ENCODE results near the gene WASF2. TPM values are rescaled to one million over a fixed set of nuclear protein-coding genes. Genes with fewer than 3 reads are reported as not detected.

WASF2 gene
- total and polyA plus RNA-seq, 2 of the 8 experiments (the other 6 are each of a cell fraction or from before 2014, with no cell fraction given): 32.1 to 86.6 TPM

- H3K4me1 ChIP-seq (replicated peaks in 1 of 4; ENCODE audit: control insufficient read depth in 3 of 4, insufficient read depth in 4 of 4, low read length in 3 of 4): peaks cover 9 to 42% (median 20%) of the 10 kb centered on the region in 4 experiments
- no peak overlapping the region for H2BK12ac ChIP-seq (ENCODE audit: low read depth, low read length)
- no peak overlapping the region for H3K4ac ChIP-seq (replicated peaks; ENCODE audit: insufficient read length, low read depth, low read length)
- ChIA-PET CTCF (ENCODE audit: partially characterized antibody) (interaction anchor here (0.6 to 37.8 kb wide), 13 partner anchors 12 to 262 kb away, joined by 3 to 863 read pairs (median 52); partner anchors contain the start of genes AHDC1, GPR3 and MAP3K6), POLR2A (ENCODE audit: partially characterized antibody) (interaction anchor here (0.8 to 1.8 kb wide), 7 partner anchors 16 to 205 kb away, joined by 3 to 6 read pairs (median 3); partner anchors contain the start of gene MAP3K6)
- H3K79me1 ChIP-seq (ENCODE audit: low read depth, low read length): no peaks in the 10 kb centered on the region
- no peak overlapping the region for H2BK15ac ChIP-seq (ENCODE audit: low read length)
- H4K5ac ChIP-seq (ENCODE audit: insufficient read length, low read depth, low read length): no peak overlapping the region
- peak; percentile 70 for TF ChIP-seq CEBPB (IDR thresholded peaks at IDR 0.05; ENCODE audit: low read depth, low read length)
- peak; percentile 85; the same call in 1 of the 2 replicates for TF ChIP-seq KDM1A (IDR thresholded peaks at IDR 0.05; ENCODE audit: borderline replicate concordance, low read length)
- no peak for TF ChIP-seq SIN3A (conservative IDR thresholded peaks at IDR 0.05 in 1 of 2, IDR thresholded peaks at IDR 0.05 in 1 of 2; ENCODE audit: low read depth in 1 of 2, low read length in 2 of 2)
- H2BK20ac ChIP-seq (ENCODE audit: low read length): no peak overlapping the region
- no peak overlapping the region for H3K23ac ChIP-seq (ENCODE audit: insufficient read length)
- no peak overlapping the region for H3K9ac ChIP-seq (replicated peaks in 1 of 4; ENCODE audit: extremely low read depth in 1 of 4, low read depth in 3 of 4, low read length in 3 of 4)
- H3K23me2 ChIP-seq (ENCODE audit: low read depth, low read length): no peaks in the 10 kb centered on the region
- no peak overlapping the region for H4K8ac ChIP-seq (ENCODE audit: extremely low read depth, insufficient read depth, low read length)
- no peak overlapping the region for H2AFZ ChIP-seq (ENCODE audit: low read length)
- H3K36me3 ChIP-seq (ENCODE audit: control insufficient read depth in 2 of 4, insufficient read depth in 4 of 4, low read length in 3 of 4): no peaks in the 10 kb centered on the region
- no peaks in the 10 kb centered on the region for H3K9me3 ChIP-seq (ENCODE audit: insufficient read depth in 2 of 2, low read depth in 1 of 2, low read length in 1 of 2)
- no peak overlapping the region for H3K4me2 ChIP-seq (ENCODE audit: insufficient read depth in 1 of 2, low read depth in 2 of 2, low read length in 2 of 2)
- H3K4me3 ChIP-seq (ENCODE audit: extremely low read depth in 1 of 4, insufficient read depth in 2 of 4, low read depth in 3 of 4, low read length in 4 of 4): no peak overlapping the region
- no peaks in the 10 kb centered on the region for H3K79me2 ChIP-seq (ENCODE audit: control insufficient read depth in 1 of 2, insufficient read depth in 2 of 2, low read length in 2 of 2)
- no peaks in the 10 kb centered on the region for H3K27me3 ChIP-seq (replicated peaks in 1 of 4; ENCODE audit: control insufficient read depth in 3 of 4, extremely low read depth in 1 of 4, insufficient read depth in 3 of 4, low read length in 3 of 4)
- peaks cover 0 to 4% of the 10 kb centered on the region in 2 experiments for H4K20me1 ChIP-seq (replicated peaks in 1 of 2; ENCODE audit: control insufficient read depth in 1 of 2, insufficient read depth in 2 of 2, low read length in 2 of 2)
- no peak overlapping the region for H3K56ac ChIP-seq (replicated peaks; ENCODE audit: insufficient read length, low read depth, low read length)
- H3K27ac ChIP-seq (ENCODE audit: low read depth, low read length): no peak overlapping the region
- H2AK5ac ChIP-seq (ENCODE audit: low read depth, low read length): no peak overlapping the region
- no peak for DNase-seq (ENCODE audit: low read depth in 1 of 2, low spot score in 2 of 2)
- H4K91ac ChIP-seq (replicated peaks; ENCODE audit: insufficient read length, low read length): no peak overlapping the region
- no peak overlapping the region for H2BK120ac ChIP-seq (replicated peaks; ENCODE audit: low read depth, low read length)
- H3K18ac ChIP-seq (ENCODE audit: extremely low read depth, low read length): no peak overlapping the region
- H3K14ac ChIP-seq (ENCODE audit: insufficient read length): no peak overlapping the region
- no peak for FAIRE-seq
- H2BK5ac ChIP-seq (ENCODE audit: low read depth, low read length): no peak overlapping the region
- 76% methylated on average over 13 of the region's 13 CpGs; no CpG with 5 or more reads in 1 of the 2 experiments for WGBS, 2 experiments (ENCODE audit: extremely low coverage in 1 of 2, insufficient coverage in 1 of 2, insufficient read length in 1 of 2, insufficient replicate concordance in 2 of 2, low coverage in 1 of 2, low lambda C conversion rate in 2 of 2, missing lambda C conversion rate in 1 of 2)
These were observed 89.6 kb downstream of the WASF2 start for GRCh38 chr1:27400082-27400962.

Measured in H1 (cell line).